ENCODE measurements around the gene NTF3.

DNA sequence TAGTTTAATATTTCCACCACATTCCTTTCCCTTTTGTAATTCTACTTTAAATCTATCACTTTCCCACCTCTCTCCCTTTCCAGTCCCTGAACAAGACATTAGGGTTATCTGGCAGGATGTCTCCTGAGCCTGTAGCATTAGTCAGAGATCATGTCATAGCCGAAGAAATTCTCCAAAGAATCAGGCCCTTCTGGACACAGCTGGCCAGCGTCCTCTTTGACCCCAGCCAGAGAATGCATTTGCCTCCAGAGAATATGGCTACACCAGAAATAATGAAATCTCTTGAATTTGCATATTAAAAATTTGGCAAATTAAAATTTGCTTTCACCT lies 56.7 kb downstream of the NTF3 start:
- no peak for TF ChIP-seq POLR2AphosphoS5 (IDR thresholded peaks at IDR 0.05; ENCODE audit: low read depth, low read length)
- TF ChIP-seq POLR2A (IDR thresholded peaks at IDR 0.05; ENCODE audit: low read depth, low read length), result no peak
- no peak for TF ChIP-seq TAF1 (IDR thresholded peaks at IDR 0.05; ENCODE audit: borderline replicate concordance, low read depth, low read length)

Data from GM12892 (cell line).